LNCaP clone FGC (cell line): ENCODE results near the gene AJAP1.

Experiments used
- DNase-seq: peaks from one replicate; pipeline ENCODE4 v3.0.0-alpha.2; 2011; ENCODE audit warnings: low read depth
- H3K4me3 ChIP-seq: 2 replicates; pipeline ENCODE4 v1.5.1; 2011; ENCODE audit warnings: mild to moderate bottlenecking, low read depth, low read length, control low read depth
- CTCF ChIP-seq: IDR thresholded peaks from 2 replicates; pipeline ENCODE4 v1.5.1; 2012; ENCODE audit warnings: mild to moderate bottlenecking; ENCODE audit not compliant: control insufficient read depth, insufficient read depth; ENCODE audit errors: extremely low read depth

Gene AJAP1

GRCh38 chr1:4638345-4638729 lies 16.1 kb upstream of the AJAP1 start:
- no peak overlapping the region for H3K4me3 ChIP-seq
- DNase-seq: no peak
- TF ChIP-seq CTCF: no peak

GRCh38 chr1:4640931-4641330 lies 13.5 kb upstream of the AJAP1 start:
- no peak for DNase-seq
- no peak for TF ChIP-seq CTCF
- no peak overlapping the region for H3K4me3 ChIP-seq

- DNase-seq: no peak
- no peak overlapping the region for H3K4me3 ChIP-seq
- TF ChIP-seq CTCF: no peak
These were observed 7.0 kb upstream of the AJAP1 start for GRCh38 chr1:4647391-4647790.

- H3K4me3 ChIP-seq: no peak overlapping the region
- no peak for TF ChIP-seq CTCF
- DNase-seq: no peak
These were observed 5.8 kb upstream of the AJAP1 start for GRCh38 chr1:4648657-4649056.

- no peak for DNase-seq
- H3K4me3 ChIP-seq: no peak overlapping the region
- TF ChIP-seq CTCF: no peak
These were observed 3.9 kb upstream of the AJAP1 start for GRCh38 chr1:4650481-4650880.

GRCh38 chr1:4650981-4651380 lies 3.4 kb upstream of the AJAP1 start:
- DNase-seq: no peak
- no peak overlapping the region for H3K4me3 ChIP-seq
- TF ChIP-seq CTCF: no peak

GRCh38 chr1:4652631-4653327 lies 1.6 kb upstream of the AJAP1 start:
- H3K4me3 ChIP-seq: no peak overlapping the region
- no peak for DNase-seq
- TF ChIP-seq CTCF: peak; percentile 90
